Measurements from ENCODE around the gene TMEM196. TPM values are rescaled to one million over a fixed set of nuclear protein-coding genes. Genes with fewer than 3 reads are reported as not detected.

Gene TMEM196
- total RNA-seq, 1 experiment from 2014 or later: not detected

DNA sequence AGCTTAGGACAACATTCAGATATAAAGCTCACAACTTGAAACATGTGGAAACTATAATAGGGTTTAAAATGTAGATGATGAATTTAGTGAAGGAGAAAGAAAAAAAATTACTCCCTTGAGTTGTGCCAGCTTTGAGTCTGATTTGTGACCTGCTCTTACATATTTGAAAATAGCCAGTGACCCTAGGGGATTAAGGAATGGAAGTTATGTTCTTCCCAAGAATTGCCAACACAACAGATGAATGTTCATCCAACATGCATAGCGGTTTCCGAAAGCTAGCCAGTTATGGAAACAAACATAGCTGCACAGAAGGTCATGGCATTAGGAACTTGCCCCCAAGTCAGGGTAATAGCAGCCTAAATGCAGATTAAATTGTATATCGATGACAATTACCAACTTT lies 10.8 kb downstream of the TMEM196 start:
- DNase-seq (ENCODE audit: low read depth, low spot score) (no peak), ATAC-seq (no peak)
- in situ Hi-C loops (cut with HindIII; ENCODE audit: low pct_unique_long_range_greater_than_20kb, low sequenced_read_pairs) (no loop called here), intact Hi-C loops (cut with micrococcal nuclease; ENCODE audit: unreplicated experiment) (no loop called here)
- no peaks in the 10 kb centered on the region for H3K36me3 ChIP-seq (ENCODE audit: control insufficient read depth, insufficient read depth, low read length)
- H3K27me3 ChIP-seq (ENCODE audit: control insufficient read depth, insufficient read depth, low read length): no peaks in the 10 kb centered on the region
- H3K4me1 ChIP-seq (ENCODE audit: control insufficient read depth, insufficient read depth, low read length): no peaks in the 10 kb centered on the region
- TF ChIP-seq, protein P1, sequence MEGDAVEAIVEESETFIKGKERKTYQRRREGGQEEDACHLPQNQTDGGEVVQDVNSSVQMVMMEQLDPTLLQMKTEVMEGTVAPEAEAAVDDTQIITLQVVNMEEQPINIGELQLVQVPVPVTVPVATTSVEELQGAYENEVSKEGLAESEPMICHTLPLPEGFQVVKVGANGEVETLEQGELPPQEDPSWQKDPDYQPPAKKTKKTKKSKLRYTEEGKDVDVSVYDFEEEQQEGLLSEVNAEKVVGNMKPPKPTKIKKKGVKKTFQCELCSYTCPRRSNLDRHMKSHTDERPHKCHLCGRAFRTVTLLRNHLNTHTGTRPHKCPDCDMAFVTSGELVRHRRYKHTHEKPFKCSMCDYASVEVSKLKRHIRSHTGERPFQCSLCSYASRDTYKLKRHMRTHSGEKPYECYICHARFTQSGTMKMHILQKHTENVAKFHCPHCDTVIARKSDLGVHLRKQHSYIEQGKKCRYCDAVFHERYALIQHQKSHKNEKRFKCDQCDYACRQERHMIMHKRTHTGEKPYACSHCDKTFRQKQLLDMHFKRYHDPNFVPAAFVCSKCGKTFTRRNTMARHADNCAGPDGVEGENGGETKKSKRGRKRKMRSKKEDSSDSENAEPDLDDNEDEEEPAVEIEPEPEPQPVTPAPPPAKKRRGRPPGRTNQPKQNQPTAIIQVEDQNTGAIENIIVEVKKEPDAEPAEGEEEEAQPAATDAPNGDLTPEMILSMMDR (IDR thresholded peaks at IDR 0.05): no peak
- TF ChIP-seq, protein P2, sequence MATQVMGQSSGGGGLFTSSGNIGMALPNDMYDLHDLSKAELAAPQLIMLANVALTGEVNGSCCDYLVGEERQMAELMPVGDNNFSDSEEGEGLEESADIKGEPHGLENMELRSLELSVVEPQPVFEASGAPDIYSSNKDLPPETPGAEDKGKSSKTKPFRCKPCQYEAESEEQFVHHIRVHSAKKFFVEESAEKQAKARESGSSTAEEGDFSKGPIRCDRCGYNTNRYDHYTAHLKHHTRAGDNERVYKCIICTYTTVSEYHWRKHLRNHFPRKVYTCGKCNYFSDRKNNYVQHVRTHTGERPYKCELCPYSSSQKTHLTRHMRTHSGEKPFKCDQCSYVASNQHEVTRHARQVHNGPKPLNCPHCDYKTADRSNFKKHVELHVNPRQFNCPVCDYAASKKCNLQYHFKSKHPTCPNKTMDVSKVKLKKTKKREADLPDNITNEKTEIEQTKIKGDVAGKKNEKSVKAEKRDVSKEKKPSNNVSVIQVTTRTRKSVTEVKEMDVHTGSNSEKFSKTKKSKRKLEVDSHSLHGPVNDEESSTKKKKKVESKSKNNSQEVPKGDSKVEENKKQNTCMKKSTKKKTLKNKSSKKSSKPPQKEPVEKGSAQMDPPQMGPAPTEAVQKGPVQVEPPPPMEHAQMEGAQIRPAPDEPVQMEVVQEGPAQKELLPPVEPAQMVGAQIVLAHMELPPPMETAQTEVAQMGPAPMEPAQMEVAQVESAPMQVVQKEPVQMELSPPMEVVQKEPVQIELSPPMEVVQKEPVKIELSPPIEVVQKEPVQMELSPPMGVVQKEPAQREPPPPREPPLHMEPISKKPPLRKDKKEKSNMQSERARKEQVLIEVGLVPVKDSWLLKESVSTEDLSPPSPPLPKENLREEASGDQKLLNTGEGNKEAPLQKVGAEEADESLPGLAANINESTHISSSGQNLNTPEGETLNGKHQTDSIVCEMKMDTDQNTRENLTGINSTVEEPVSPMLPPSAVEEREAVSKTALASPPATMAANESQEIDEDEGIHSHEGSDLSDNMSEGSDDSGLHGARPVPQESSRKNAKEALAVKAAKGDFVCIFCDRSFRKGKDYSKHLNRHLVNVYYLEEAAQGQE (IDR thresholded peaks at IDR 0.05; ENCODE audit: insufficient read depth in 1 of 2, low read depth in 2 of 2, low read length in 1 of 2): no peak
- TF ChIP-seq TCF7L2 (IDR thresholded peaks at IDR 0.05; ENCODE audit: low read depth, low read length) (no peak), SIN3A (IDR thresholded peaks at IDR 0.05; ENCODE audit: borderline replicate concordance, insufficient read depth, low read depth, low read length) (no peak), POLR2AphosphoS5 (IDR thresholded peaks at IDR 0.05; ENCODE audit: low read depth, low read length) (no peak)
- BruUV-seq (replicated peaks): no TSS peak
- ChIA-PET POLR2A (no interaction called here), CTCF (no interaction called here)
- no peak overlapping the region for H3K27ac ChIP-seq (ENCODE audit: low read length)
- H3K4me3 ChIP-seq (ENCODE audit: low read depth in 2 of 2, low read length in 2 of 2): no peak overlapping the region
- no peaks in the 10 kb centered on the region for H3K9me3 ChIP-seq (ENCODE audit: control insufficient read depth, insufficient read depth, low read depth, low read length)

DNA sequence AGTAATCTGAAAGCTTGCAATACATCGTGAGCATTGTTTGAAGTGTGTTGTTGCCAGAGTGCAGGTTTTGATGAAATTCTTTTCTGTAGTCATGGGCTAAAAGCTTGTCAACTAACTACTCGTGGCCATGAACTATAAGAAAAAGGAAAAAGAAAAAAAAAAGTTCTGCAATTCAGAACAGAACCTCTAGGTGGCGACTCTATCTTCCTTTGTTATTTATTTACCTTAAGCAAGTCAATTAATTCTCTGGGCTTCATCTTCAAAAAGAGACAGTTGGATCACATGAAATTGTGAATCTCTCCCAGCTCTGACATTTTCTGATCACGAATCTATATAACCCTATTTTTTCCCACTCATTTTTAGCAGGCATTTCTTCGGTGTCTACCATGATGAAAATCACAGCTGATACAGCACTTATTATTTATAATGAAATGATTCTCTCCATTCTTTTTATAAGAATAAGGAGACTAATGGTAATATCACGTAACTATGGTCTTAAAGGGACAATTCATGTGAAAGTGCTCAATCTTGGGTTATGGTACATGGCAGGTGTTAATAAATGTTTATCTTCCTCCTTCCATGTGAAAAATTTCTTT lies 18.8 kb downstream of the TMEM196 start:
- no peak for ATAC-seq
- H3K9me3 ChIP-seq (ENCODE audit: control insufficient read depth, insufficient read depth, low read depth, low read length): no peaks in the 10 kb centered on the region
- H3K36me3 ChIP-seq (ENCODE audit: control insufficient read depth, insufficient read depth, low read length): no peaks in the 10 kb centered on the region
- ChIA-PET CTCF (interaction anchor here (0.6 to 1.2 kb wide), 4 partner anchors 18 to 844 kb away, joined by 3 to 4 read pairs (median 4); no protein-coding TSS in a partner anchor), POLR2A (interaction anchor here (0.6 kb wide), 1 partner anchor 328 kb away, joined by 3 read pairs; no protein-coding TSS in a partner anchor)
- no peak overlapping the region for H3K4me3 ChIP-seq (ENCODE audit: low read depth in 2 of 2, low read length in 2 of 2)
- no peaks in the 10 kb centered on the region for H3K27me3 ChIP-seq (ENCODE audit: control insufficient read depth, insufficient read depth, low read length)
- DNase-seq (ENCODE audit: low read depth, low spot score): peak; percentile 58
- no TSS peak for BruUV-seq (replicated peaks)
- no peaks in the 10 kb centered on the region for H3K4me1 ChIP-seq (ENCODE audit: control insufficient read depth, insufficient read depth, low read length)
- H3K27ac ChIP-seq (ENCODE audit: low read length): no peak overlapping the region
- intact Hi-C loops (cut with micrococcal nuclease; ENCODE audit: unreplicated experiment) (loop anchor here (2.0 kb wide), 1 partner anchor 844 kb away; no protein-coding TSS in a partner anchor), in situ Hi-C loops (cut with HindIII; ENCODE audit: low pct_unique_long_range_greater_than_20kb, low sequenced_read_pairs) (no loop called here)
- TF ChIP-seq, protein P1 (IDR thresholded peaks at IDR 0.05): peak; percentile 81; the same call in 1 of the 2 replicates
- TF ChIP-seq POLR2AphosphoS5 (IDR thresholded peaks at IDR 0.05; ENCODE audit: low read depth, low read length): no peak
